H7 (cell line): Measurements from ENCODE around the gene VSIG4. TPM values are rescaled to one million over a fixed set of nuclear protein-coding genes. Genes with fewer than 3 reads are reported as not detected.

Experiments
- DNase-seq: peaks from one replicate; pipeline ENCODE4 v3.0.0; 2012
- H3K27me3 ChIP-seq: 2 replicates; pipeline ENCODE4 v1.6.0; 2011; ENCODE audit warnings: mild to moderate bottlenecking, low read length; ENCODE audit not compliant: control insufficient read depth, insufficient read depth
- H3K36me3 ChIP-seq: replicated peaks from 2 replicates; pipeline ENCODE4 v1.5.1; 2011; ENCODE audit warnings: low read length; ENCODE audit not compliant: control insufficient read depth, insufficient read depth
- H3K4me3 ChIP-seq: 2 replicates; pipeline ENCODE4 v1.5.1; 2011; ENCODE audit warnings: low read depth, mild to moderate bottlenecking, control low read depth, low read length, moderate library complexity; ENCODE audit not compliant: insufficient read depth
- total RNA-seq: library from RNA; depleted of rRNA; stranded (reverse); fragments of >200 nt; shearing (Covaris generic); gene quantifications from 2 replicates; pipeline ENCODE4 v1.2.3, GENCODE V29; 2014

Gene VSIG4
- total RNA-seq, 1 experiment from 2014 or later, result not detected

- DNase-seq, result no peak
- H3K27me3 ChIP-seq, result no peaks in the 10 kb centered on the region
- no peak overlapping the region for H3K4me3 ChIP-seq
- no peaks in the 10 kb centered on the region for H3K36me3 ChIP-seq
Measured at GRCh38 chrX:66007851-66008250, 32.0 kb downstream of the VSIG4 start.

GRCh38 chrX:66005830-66006449 lies 33.9 kb downstream of the VSIG4 start:
- no peak for DNase-seq
- Histone ChIP-seq H3K27me3 (no peaks in the 10 kb centered on the region), H3K4me3 (no peak overlapping the region), H3K36me3 (no peaks in the 10 kb centered on the region)

DNA sequence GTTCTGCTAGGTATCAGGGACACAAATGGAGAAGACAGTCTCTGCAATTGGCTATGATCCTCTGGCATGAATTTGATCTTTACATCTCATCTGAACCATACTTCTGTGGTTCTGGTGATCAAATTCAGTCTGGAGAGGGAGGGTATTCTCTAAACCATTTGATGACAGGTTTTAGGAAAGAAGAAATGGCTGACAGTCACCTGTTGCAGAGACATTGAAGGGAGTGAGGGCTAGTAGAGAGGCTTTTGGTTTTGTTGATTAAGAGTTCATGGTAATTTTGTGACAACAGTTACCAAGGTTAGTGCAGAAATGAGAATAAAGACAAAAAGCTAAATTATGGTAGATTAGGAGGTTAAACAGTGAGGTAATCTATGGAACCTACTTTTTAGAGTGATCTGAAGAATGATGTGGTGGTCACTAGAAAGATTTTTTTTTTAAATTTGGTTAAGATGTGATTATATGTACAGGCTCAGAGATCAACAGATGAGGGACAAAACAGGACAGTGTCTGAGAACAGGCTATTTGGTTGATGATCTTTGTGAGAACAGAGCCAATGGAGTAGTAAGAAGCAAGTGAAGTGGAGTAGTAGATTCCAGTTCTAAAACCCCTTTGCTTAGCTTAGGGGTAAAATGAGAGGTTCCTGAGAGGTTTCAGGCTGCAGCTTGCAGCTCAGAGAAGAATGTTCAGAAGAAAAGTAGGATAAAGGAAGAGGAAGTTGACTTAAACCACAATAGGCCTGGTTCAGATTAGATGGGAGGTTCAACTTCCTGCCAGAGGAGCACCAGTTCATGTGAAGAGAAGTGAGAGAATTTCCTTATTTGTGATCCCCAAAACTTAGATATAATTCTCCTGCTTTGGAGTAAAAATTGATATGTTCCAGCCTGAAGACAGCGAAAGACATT lies 34.7 kb downstream of the VSIG4 start:
- H3K36me3 ChIP-seq, result no peaks in the 10 kb centered on the region
- H3K4me3 ChIP-seq, result no peak overlapping the region
- no peaks in the 10 kb centered on the region for H3K27me3 ChIP-seq
- DNase-seq, result no peak

GRCh38 chrX:66002824-66003680 lies 36.8 kb downstream of the VSIG4 start:
- Histone ChIP-seq H3K4me3 (no peak overlapping the region), H3K36me3 (no peaks in the 10 kb centered on the region), H3K27me3 (no peaks in the 10 kb centered on the region)
- no peak for DNase-seq

DNA sequence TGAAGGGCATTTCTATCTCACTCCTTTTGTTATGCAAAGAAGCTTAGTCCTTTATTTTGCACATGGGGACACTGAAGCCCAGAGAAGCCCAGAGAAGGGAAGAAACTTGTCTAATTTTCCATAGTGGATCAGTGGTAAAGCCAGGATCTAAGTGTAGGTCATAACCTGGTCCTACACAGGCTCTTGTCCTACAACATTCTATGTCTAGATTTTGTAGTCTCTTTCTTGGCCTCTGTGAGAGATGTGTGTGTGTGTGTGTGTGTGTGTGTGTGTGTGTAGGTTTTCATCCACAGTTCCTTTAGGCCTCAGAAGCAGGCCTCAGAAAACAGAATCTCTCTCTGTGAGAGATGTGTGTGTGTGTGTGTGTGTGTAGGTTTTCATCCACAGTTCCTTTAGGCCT lies 38.3 kb downstream of the VSIG4 start:
- DNase-seq, result no peak
- no peaks in the 10 kb centered on the region for H3K27me3 ChIP-seq

DNA sequence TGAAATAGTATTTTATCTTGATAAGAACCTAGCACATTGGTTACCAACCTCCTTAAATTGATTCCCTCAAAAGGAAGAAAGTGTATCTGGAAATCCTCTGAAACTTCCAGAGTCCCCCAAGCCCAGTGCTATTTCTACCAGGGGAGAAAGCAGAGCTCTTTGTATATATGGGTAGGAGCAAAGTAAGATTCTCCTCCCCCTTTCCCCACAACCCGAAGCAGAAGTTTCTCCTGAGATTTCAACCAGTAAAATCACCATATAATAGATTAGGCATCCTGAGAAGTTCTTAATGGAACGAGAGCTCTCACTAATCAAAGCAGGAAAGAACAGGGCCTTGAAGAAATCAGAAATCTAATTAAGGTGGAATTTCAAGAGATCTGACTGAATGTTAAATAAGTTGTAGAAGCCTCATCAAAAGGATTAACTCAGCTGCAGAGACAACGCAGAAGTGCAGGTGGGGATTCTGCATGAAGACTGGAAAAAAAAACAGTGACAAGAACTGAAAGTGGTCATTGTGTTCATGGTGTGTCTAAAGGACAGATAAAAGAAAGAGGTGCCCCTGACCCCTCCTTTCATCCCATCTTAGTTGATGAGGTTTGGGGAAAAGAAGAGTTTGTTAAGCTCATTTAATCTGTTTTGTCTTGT lies 39.1 kb downstream of the VSIG4 start:
- Histone ChIP-seq H3K27me3 (no peaks in the 10 kb centered on the region), H3K4me3 (no peak overlapping the region), H3K36me3 (no peaks in the 10 kb centered on the region)
- DNase-seq, result no peak

More for the DNA sequence above, 38.3 kb downstream of the VSIG4 start:
- Histone ChIP-seq H3K4me3 (no peak overlapping the region), H3K36me3 (no peaks in the 10 kb centered on the region)

DNA sequence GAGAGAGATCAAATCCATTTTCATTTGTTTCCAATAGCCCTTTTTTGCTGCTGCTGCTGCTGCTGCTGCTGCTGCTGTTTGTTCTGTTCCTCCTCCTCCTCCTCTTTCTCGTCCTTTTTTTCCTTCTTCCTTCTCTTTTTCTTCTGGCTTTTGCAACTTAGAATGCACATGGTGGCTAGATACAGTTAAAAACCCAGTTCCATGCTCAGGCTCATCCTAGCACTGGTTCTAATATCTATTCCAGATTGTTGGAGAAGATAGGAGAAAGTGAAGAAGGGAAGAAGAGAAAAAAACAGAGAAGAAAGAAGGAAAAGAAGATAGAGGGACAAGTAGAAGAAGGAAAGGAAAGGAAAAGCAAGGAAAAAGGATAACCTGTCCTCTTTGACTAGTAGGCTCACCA lies 39.7 kb downstream of the VSIG4 start:
- Histone ChIP-seq H3K36me3 (no peaks in the 10 kb centered on the region), H3K27me3 (no peaks in the 10 kb centered on the region), H3K4me3 (no peak overlapping the region)
- DNase-seq, result no peak

GRCh38 chrX:65999563-66000148 lies 40.2 kb downstream of the VSIG4 start:
- no peaks in the 10 kb centered on the region for H3K36me3 ChIP-seq
- no peak overlapping the region for H3K4me3 ChIP-seq
- H3K27me3 ChIP-seq, result no peaks in the 10 kb centered on the region
- no peak for DNase-seq

- Histone ChIP-seq H3K4me3 (no peak overlapping the region), H3K27me3 (no peaks in the 10 kb centered on the region), H3K36me3 (no peaks in the 10 kb centered on the region)
- no peak for DNase-seq
Measured at GRCh38 chrX:65999029-65999562, 40.8 kb downstream of the VSIG4 start.

GRCh38 chrX:65997978-65998717 lies 41.7 kb downstream of the VSIG4 start:
- Histone ChIP-seq H3K27me3 (no peaks in the 10 kb centered on the region), H3K36me3 (no peaks in the 10 kb centered on the region), H3K4me3 (no peak overlapping the region)
- DNase-seq, result no peak

GRCh38 chrX:65994519-65995506 lies 45.1 kb downstream of the VSIG4 start:
- no peak for DNase-seq
- Histone ChIP-seq H3K36me3 (no peaks in the 10 kb centered on the region), H3K4me3 (no peak overlapping the region), H3K27me3 (no peaks in the 10 kb centered on the region)

DNA sequence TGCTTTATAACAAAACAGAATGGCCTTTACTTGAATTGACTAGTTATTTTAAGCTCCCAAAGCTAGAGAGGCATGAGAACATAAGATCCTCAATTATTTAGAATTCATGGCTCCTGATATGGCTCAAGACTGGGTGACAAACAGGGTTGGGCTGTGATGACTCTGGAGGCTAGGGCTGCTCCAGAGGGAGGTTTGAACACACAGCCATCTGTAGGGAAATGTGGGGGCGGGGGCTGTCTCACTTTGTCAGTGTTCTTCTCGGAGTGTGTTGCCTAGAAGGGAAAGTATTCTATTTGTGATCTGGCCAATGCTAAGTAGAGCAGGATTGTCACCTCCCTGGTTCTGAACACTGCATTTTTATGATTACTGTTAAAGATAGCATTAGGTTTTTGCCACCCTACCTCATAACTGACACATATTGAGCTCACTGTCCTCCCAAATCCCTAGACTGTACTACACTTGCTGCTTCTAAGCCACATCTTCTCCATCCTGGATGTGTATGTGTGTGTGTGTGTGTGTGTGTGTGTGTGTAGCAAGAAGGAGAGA lies 45.9 kb downstream of the VSIG4 start:
- Histone ChIP-seq H3K36me3 (no peaks in the 10 kb centered on the region), H3K4me3 (no peak overlapping the region), H3K27me3 (no peaks in the 10 kb centered on the region)
- no peak for DNase-seq
